Stomach (tissue), 4 donors: ENCODE measurements around the gene HLA-E.

Source experiments
- CTCF ChIP-seq, 7 experiments: fragments of 450-650 bp in 4 of 7; fragments of 200-600 bp in 3 of 7; sonication (generic) in 3 of 7; IDR thresholded peaks; one replicate each; pipeline ENCODE4 v1.5.1; 2016 to 2019; ENCODE audit warnings: antibody characterized with exemption in 7 of 7, control low read depth in 2 of 7, mild to moderate bottlenecking in 1 of 7
- POLR2A ChIP-seq, 4 donors: fragments of 450-650 bp; IDR thresholded peaks; one replicate each; pipeline ENCODE4 v1.6.1; 2016; ENCODE audit warnings: antibody characterized with exemption in 4 of 4, control low read depth in 2 of 4, mild to moderate bottlenecking in 1 of 4, moderate library complexity in 1 of 4
- POLR2AphosphoS5 ChIP-seq, 3 donors: sonication (generic); formaldehyde crosslinking; IDR thresholded peaks; one replicate each; pipeline ENCODE4 v1.6.1; 2016; ENCODE audit warnings: antibody characterized with exemption in 3 of 3

- TF ChIP-seq POLR2AphosphoS5 (IDR thresholded peaks at IDR 0.05) (no peak), CTCF (IDR thresholded peaks at IDR 0.05) (no peak), POLR2A (IDR thresholded peaks at IDR 0.05) (no peak)
These were observed 942 bp downstream of the HLA-E start for GRCh38 chr6:30490026-30490876.
